Mucosa of descending colon (tissue), 3 donors: ENCODE data around the gene URI1. TPM values are rescaled to one million over a fixed set of nuclear protein-coding genes. Genes with fewer than 3 reads are reported as not detected.
"Not testable (repeated sequence)": the region's sequence is repeated elsewhere in the genome, so short reads cannot be mapped to it uniquely, and the experiment has no call there.

Source experiments
- ATAC-seq: fragments of 200-7000 bp; cut with Tn5 transposase; one replicate; pipeline ENCODE4 v1.9.1; 2020; ENCODE audit warnings: mild to moderate bottlenecking, moderate library complexity
- DNase-seq, 3 donors: peaks; one replicate each; pipeline ENCODE4 v3.0.0-alpha.2; 2020
- H3K36me3 ChIP-seq: fragments of 200-600 bp; one replicate; pipeline ENCODE4 v1.8.0; 2021; ENCODE audit warnings: low read depth, mild to moderate bottlenecking
- H3K4me1 ChIP-seq: fragments of 200-600 bp; one replicate; pipeline ENCODE4 v1.8.0; 2021; ENCODE audit warnings: low read depth, mild to moderate bottlenecking
- H3K4me3 ChIP-seq: fragments of 200-600 bp; one replicate; pipeline ENCODE4 v1.8.0; 2021; ENCODE audit warnings: mild to moderate bottlenecking
- H3K9me3 ChIP-seq: fragments of 200-600 bp; one replicate; pipeline ENCODE4 v1.8.0; 2021; ENCODE audit warnings: mild to moderate bottlenecking
- intact Hi-C, 2 donors: fragments of 100-400 bp; cut with DNase I in 1 of 2; cut with micrococcal nuclease in 1 of 2; formaldehyde crosslinking; loops; one replicate each; pipeline versions ENCODE4 v1.11.0 to v1.11.1; 2022; cut with DNase I, micrococcal nuclease
- total RNA-seq, 3 donors: library from RNA; stranded (reverse); fragmentation: NEBNext Ultra II Directional in 2 of 3; extraction: Animal tissue kit (Norgen Biotek cat#: 25700) in 2 of 3; gene quantifications; one replicate each; pipeline versions ENCODE4 v1.2.1 to v1.2.4, GENCODE V29; 2021 to 2023
- TF ChIP-seq, protein P1 (sequence below): fragments of 200-600 bp; IDR thresholded peaks from one replicate; pipeline ENCODE4 v1.8.0; 2022; ENCODE audit warnings: antibody characterized with exemption, mild to moderate bottlenecking
- donor health status: DM: no; HTN: no; CAD: no; lungs with moderate emphysema.
- donor health status: DM: no; HTN: no; CAD: no.
- donor health status: DM: no; HTN: yes; CAD: no.

The URI1 gene
- total RNA-seq, 3 donors from 2014 or later: 40.0 to 65.5 (median 43.4) TPM

- H3K4me1 ChIP-seq: peaks cover 15% of the 10 kb centered on the region
- TF ChIP-seq, protein P1, sequence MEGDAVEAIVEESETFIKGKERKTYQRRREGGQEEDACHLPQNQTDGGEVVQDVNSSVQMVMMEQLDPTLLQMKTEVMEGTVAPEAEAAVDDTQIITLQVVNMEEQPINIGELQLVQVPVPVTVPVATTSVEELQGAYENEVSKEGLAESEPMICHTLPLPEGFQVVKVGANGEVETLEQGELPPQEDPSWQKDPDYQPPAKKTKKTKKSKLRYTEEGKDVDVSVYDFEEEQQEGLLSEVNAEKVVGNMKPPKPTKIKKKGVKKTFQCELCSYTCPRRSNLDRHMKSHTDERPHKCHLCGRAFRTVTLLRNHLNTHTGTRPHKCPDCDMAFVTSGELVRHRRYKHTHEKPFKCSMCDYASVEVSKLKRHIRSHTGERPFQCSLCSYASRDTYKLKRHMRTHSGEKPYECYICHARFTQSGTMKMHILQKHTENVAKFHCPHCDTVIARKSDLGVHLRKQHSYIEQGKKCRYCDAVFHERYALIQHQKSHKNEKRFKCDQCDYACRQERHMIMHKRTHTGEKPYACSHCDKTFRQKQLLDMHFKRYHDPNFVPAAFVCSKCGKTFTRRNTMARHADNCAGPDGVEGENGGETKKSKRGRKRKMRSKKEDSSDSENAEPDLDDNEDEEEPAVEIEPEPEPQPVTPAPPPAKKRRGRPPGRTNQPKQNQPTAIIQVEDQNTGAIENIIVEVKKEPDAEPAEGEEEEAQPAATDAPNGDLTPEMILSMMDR: no peak
- intact Hi-C loops: no loop called here
- no peaks in the 10 kb centered on the region for H3K36me3 ChIP-seq
- no peak overlapping the region for H3K4me3 ChIP-seq
- ATAC-seq (no peak), DNase-seq (no peak)
- no peaks in the 10 kb centered on the region for H3K9me3 ChIP-seq
Measured at GRCh38 chr19:29943615-29944014, 1.6 kb downstream of the URI1 start.

GRCh38 chr19:29944390-29945012, 2.5 kb downstream of the URI1 start:
- DNase-seq (no peak), ATAC-seq (no peak)
- peaks cover 15% of the 10 kb centered on the region for H3K4me1 ChIP-seq
- TF ChIP-seq, protein P1: no peak
- H3K4me3 ChIP-seq: no peak overlapping the region
- intact Hi-C loops: no loop called here
- H3K9me3 ChIP-seq: no peaks in the 10 kb centered on the region
- no peaks in the 10 kb centered on the region for H3K36me3 ChIP-seq

DNA sequence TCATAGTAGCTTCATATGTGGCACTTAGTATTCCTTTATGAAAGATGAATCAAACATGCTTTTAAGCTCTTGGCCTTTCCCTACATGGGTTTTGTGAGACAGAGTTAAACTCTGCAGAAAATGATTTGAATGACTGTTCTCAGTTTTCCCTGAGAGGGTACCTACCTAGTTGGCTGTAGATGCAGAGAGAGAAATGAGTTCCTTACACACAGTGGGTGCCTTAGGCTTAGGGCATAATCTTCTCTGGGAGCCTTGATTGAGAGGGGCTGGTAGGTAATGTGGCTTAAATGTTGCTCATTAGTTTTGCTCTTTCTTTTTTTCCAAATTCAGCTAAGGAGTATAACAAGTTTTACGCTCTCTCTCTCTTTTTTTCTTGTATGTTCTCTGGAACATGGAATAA, 3.0 kb downstream of the URI1 start:
- TF ChIP-seq, protein P1: no peak
- Histone ChIP-seq H3K4me1 (peaks cover 15% of the 10 kb centered on the region), H3K9me3 (no peaks in the 10 kb centered on the region), H3K36me3 (no peaks in the 10 kb centered on the region), H3K4me3 (no peak overlapping the region)
- intact Hi-C loops: no loop called here
- ATAC-seq (no peak), DNase-seq (no peak)

DNA sequence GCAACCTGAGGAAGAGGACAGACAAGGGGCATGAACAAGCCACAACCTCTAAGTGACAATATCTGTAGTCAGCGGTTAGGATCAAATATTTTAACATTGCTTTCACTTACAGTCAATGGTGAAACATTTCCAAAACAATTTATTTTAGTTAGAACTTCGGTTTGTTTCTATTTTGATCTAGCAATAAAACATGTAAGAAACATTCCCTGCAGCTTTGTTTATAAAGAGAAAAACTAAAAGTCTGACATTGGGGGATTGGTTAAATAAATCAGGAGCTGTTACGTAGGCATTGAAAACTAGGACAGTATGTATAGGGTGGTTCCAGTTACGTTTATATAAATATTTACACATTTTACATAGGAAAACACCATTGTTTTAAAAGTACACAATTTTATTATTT, 3.4 kb downstream of the URI1 start:
- H3K9me3 ChIP-seq: no peaks in the 10 kb centered on the region
- no peak for DNase-seq
- intact Hi-C loops: no loop called here
- no peak overlapping the region for H3K4me3 ChIP-seq
- peaks cover 15% of the 10 kb centered on the region for H3K4me1 ChIP-seq
- H3K36me3 ChIP-seq: no peaks in the 10 kb centered on the region
- no peak for ATAC-seq
- TF ChIP-seq, protein P1: no peak

- Histone ChIP-seq H3K36me3 (no peaks in the 10 kb centered on the region), H3K9me3 (no peaks in the 10 kb centered on the region), H3K4me3 (no peak overlapping the region), H3K4me1 (peaks cover 9% of the 10 kb centered on the region)
- ATAC-seq: no peak
- TF ChIP-seq, protein P1: no peak
- intact Hi-C loops: no loop called here
- no peak for DNase-seq
Measured at GRCh38 chr19:29946645-29947044, 4.6 kb downstream of the URI1 start.

DNA sequence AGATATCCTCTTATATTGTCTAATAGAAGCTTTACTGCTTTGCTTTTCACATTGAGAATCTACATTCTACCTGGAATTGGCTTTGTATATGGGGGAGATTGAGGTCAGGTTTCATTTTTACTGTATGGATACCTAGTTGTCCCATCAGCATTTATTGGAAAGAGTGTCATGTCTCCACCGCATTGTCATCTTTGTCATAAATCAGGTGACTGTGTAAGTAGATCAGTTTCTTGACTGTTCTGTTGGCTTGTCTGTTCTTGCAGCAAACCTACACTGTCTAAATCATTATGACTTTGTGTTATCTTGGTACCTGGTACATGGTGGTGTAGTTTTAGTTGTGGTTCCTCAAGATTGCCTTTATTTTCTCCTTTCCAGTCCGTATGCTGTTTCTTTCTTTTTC, 5.8 kb downstream of the URI1 start:
- intact Hi-C loops: no loop called here
- no peaks in the 10 kb centered on the region for H3K36me3 ChIP-seq
- TF ChIP-seq, protein P1: no peak
- no peak for ATAC-seq
- no peaks in the 10 kb centered on the region for H3K9me3 ChIP-seq
- peaks cover 8% of the 10 kb centered on the region for H3K4me1 ChIP-seq
- H3K4me3 ChIP-seq: no peak overlapping the region
- no peak for DNase-seq

DNA sequence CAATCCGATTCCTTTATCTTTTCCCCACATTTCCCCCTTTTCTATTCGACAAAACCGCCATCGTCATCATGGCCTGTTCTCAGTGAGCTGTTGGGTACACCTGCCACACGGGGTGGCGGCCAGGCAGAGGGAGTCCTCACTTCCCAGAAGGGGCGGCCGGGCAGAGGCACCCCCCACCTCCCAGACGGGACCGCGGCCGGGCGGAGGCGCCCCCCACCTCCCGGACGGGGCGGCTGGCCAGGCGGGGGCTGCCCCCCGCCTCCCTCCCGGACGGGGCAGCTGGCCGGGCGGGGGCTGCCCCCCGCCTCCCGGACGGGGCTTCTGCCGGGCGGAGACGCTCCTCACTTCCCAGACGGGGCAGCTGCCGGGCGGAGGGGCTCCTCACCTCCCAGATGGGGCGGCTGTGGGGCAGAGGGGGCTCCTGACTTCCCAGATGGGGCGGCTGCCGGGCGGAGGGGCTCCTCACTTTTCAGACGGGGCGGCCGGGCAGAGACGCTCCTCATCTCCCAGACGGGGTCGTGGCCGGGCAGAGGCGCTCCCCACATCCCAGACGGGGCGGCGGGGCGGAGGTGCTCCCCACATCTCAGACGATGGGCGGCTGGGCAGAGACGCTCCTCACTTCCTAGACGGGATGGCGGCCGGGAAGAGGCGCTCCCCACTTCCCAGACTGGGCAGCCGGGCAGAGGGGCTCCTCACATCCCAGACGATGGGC, 6.9 kb downstream of the URI1 start:
- H3K4me1 ChIP-seq, H3K9me3 ChIP-seq, DNase-seq, ATAC-seq, intact Hi-C loops, H3K36me3 ChIP-seq, H3K4me3 ChIP-seq: not testable (repeated sequence)
